ENCODE results near the gene NOPCHAP1. TPM values are rescaled to one million over a fixed set of nuclear protein-coding genes. Genes with fewer than 3 reads are reported as not detected.
"Not testable (repeated sequence)": the region's sequence is repeated elsewhere in the genome, so short reads cannot be mapped to it uniquely, and the experiment has no call there.

NOPCHAP1 gene
- total and polyA plus RNA-seq, 9 donors: 4.5 to 20.2 (median 13.1) TPM

DNA sequence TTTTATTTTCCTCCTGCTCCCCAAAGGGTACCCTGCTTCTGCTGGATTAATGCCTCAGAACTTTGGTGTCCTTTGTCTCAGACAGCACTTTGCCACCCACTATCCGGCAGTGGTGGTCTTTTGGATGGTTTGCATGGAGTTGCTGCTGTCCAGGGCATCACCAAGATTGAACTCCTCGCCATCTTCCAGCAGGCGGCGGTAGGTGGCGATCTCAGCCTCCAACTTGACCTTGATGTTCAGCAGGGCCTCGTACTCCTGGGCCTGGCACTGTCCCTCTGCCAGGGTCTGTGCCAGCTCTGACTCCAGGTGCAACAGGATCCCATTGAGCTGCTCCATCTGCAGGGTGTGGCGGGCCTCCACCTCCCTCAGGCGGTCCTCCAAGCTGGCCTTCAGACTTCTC is 9.4 kb upstream of the NOPCHAP1 start:
- 69 to 73% methylated on average over 8 of the region's 8 CpGs; no CpG with 5 or more reads in 1 of the 3 donors for WGBS, 3 donors
- no peak for TF ChIP-seq EP300 (IDR thresholded peaks at IDR 0.05)
- no peak for TF ChIP-seq POLR2A (IDR thresholded peaks at IDR 0.05)
- TF ChIP-seq, protein P1, sequence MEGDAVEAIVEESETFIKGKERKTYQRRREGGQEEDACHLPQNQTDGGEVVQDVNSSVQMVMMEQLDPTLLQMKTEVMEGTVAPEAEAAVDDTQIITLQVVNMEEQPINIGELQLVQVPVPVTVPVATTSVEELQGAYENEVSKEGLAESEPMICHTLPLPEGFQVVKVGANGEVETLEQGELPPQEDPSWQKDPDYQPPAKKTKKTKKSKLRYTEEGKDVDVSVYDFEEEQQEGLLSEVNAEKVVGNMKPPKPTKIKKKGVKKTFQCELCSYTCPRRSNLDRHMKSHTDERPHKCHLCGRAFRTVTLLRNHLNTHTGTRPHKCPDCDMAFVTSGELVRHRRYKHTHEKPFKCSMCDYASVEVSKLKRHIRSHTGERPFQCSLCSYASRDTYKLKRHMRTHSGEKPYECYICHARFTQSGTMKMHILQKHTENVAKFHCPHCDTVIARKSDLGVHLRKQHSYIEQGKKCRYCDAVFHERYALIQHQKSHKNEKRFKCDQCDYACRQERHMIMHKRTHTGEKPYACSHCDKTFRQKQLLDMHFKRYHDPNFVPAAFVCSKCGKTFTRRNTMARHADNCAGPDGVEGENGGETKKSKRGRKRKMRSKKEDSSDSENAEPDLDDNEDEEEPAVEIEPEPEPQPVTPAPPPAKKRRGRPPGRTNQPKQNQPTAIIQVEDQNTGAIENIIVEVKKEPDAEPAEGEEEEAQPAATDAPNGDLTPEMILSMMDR (IDR thresholded peaks at IDR 0.05): no peak
- no peak for DNase-seq
- Histone ChIP-seq H3K36me3 (no peaks in the 10 kb centered on the region), H3K27me3 (no peaks in the 10 kb centered on the region), H3K27ac (no peak overlapping the region), H3K9me3 (no peaks in the 10 kb centered on the region), H3K4me1 (ENCODE audit: insufficient read depth) (no peaks in the 10 kb centered on the region), H3K4me3 (no peak overlapping the region)
- intact Hi-C loops (cut with DNase I): no loop called here

- H3K9me3 ChIP-seq; H3K36me3 ChIP-seq; DNase-seq; H3K27ac ChIP-seq; intact Hi-C loops (cut with DNase I); H3K4me1 ChIP-seq (ENCODE audit: insufficient read depth); H3K4me3 ChIP-seq; H3K27me3 ChIP-seq: not testable (repeated sequence)
- WGBS, 3 donors: 92 to 93% methylated on average over 15 of the region's 15 CpGs; no CpG with 5 or more reads in 1 of the 3 donors
Observed at GRCh38 chr12:104977688-104978087, 8.4 kb upstream of the NOPCHAP1 start.

DNA sequence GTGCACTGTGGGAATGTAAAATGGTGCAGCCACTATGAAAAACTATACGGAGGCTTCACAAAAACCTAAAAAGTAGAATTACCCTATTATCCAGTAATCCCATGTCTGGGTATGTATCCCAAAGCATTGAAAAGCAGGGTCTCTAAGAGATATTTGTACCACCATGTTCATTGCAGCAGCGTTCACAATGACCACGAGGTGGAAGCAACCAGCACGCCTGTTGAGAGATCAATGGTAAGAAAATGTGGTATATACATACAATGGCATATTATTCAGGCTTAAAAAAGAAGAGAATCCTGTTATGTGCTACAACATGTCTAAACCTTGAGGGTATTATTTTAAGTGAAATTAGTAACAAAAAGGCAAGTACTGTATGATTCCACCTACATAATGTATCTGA is 910 bp upstream of the NOPCHAP1 start:
- H3K36me3 ChIP-seq: no peaks in the 10 kb centered on the region
- H3K27ac ChIP-seq: no peak overlapping the region
- intact Hi-C loops (cut with DNase I): no loop called here
- TF ChIP-seq EP300 (IDR thresholded peaks at IDR 0.05) (no peak), POLR2A (IDR thresholded peaks at IDR 0.05) (no peak)
- TF ChIP-seq, protein P1 (IDR thresholded peaks at IDR 0.05): no peak
- no peak for DNase-seq
- H3K9me3 ChIP-seq: no peaks in the 10 kb centered on the region
- no peak overlapping the region for H3K4me3 ChIP-seq
- WGBS, 3 donors: 82 to 85% (median 82%) methylated on average over 4 of the region's 4 CpGs
- H3K27me3 ChIP-seq: no peaks in the 10 kb centered on the region
- peaks cover 1% of the 10 kb centered on the region for H3K4me1 ChIP-seq (ENCODE audit: insufficient read depth)

- Histone ChIP-seq H3K4me1 (ENCODE audit: insufficient read depth) (peaks cover 1% of the 10 kb centered on the region), H3K9me3 (no peaks in the 10 kb centered on the region), H3K36me3 (no peaks in the 10 kb centered on the region), H3K4me3 (no peak overlapping the region), H3K27ac (no peak overlapping the region), H3K27me3 (no peaks in the 10 kb centered on the region)
- intact Hi-C loops (cut with DNase I): no loop called here
- TF ChIP-seq, protein P1 (IDR thresholded peaks at IDR 0.05): no peak
- TF ChIP-seq POLR2A (IDR thresholded peaks at IDR 0.05) (no peak), EP300 (IDR thresholded peaks at IDR 0.05) (no peak)
- 94 to 97% (median 96%) methylated on average over 4 of the region's 4 CpGs for WGBS, 3 donors
- DNase-seq: no peak
Observed at GRCh38 chr12:104990950-104991349, 4.8 kb downstream of the NOPCHAP1 start.

DNA sequence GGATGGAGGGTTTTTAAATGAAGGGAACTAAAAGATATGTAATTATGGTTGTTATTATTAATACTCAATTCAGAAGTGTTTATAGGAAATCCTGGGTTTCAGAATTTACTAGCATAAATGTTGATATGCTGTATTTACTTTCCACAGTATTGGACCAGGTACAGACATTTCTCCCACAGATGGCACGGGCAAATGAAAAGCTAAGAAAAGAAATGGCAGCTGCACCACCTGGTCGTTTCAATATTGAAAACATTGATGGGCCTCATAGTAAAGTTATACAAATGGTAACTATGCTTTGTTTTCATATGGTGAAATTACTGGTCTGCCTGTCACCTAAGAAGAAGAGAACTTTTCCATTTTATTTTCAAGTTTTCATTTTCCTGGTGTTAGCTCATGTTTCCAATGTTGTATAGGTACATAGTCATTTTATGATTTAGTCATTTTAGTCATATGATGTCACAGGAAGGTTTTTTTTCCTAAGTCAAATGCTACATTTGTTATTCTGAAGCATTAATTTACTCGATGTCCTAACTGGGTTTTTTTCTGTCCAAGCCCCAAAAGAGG is 5.5 kb downstream of the NOPCHAP1 start:
- no peak for DNase-seq
- no peaks in the 10 kb centered on the region for H3K9me3 ChIP-seq
- TF ChIP-seq EP300 (IDR thresholded peaks at IDR 0.05) (no peak), POLR2A (IDR thresholded peaks at IDR 0.05) (no peak)
- TF ChIP-seq, protein P1 (IDR thresholded peaks at IDR 0.05): no peak
- H3K27ac ChIP-seq: no peak overlapping the region
- intact Hi-C loops (cut with DNase I): no loop called here
- H3K27me3 ChIP-seq: no peaks in the 10 kb centered on the region
- no peaks in the 10 kb centered on the region for H3K36me3 ChIP-seq
- H3K4me1 ChIP-seq (ENCODE audit: insufficient read depth): peaks cover 1% of the 10 kb centered on the region
- H3K4me3 ChIP-seq: no peak overlapping the region
- WGBS, 3 donors: 85 to 90% (median 88%) methylated on average over 3 of the region's 3 CpGs

Data from ovary (tissue), 9 donors.